Measurements from ENCODE around the gene NR3C2. TPM values are rescaled to one million over a fixed set of nuclear protein-coding genes. Genes with fewer than 3 reads are reported as not detected.

NR3C2 gene
- total and polyA plus RNA-seq, 10 of the 15 experiments (the other 5 are each of a cell fraction or from before 2014, with no cell fraction given): 0.05 to 0.11 (median 0.08) TPM; not detected in 4

- Histone ChIP-seq H3K4me2 (ENCODE audit: control insufficient read depth, insufficient read depth) (no peak overlapping the region), H3K9ac (ENCODE audit: control insufficient read depth, insufficient read depth, low read length) (no peak overlapping the region), H4K20me1 (ENCODE audit: control insufficient read depth, insufficient read depth) (no peaks in the 10 kb centered on the region), H2AFZ (ENCODE audit: control insufficient read depth, low read depth, low read length) (no peak overlapping the region), H3K79me2 (ENCODE audit: control insufficient read depth, insufficient read depth, low read length) (no peaks in the 10 kb centered on the region), H3K9me3 (replicated peaks; ENCODE audit: control insufficient read depth, insufficient read depth, low read length) (no peaks in the 10 kb centered on the region), H3K4me3 (no peak overlapping the region), H3K4me1 (ENCODE audit: control insufficient read depth, insufficient read depth, low read length) (no peaks in the 10 kb centered on the region), H3K27ac (ENCODE audit: control insufficient read depth, insufficient read depth) (no peak overlapping the region), H3K36me3 (ENCODE audit: control insufficient read depth in 2 of 2, insufficient read depth in 2 of 2, low read length in 1 of 2) (no peaks in the 10 kb centered on the region), H3K27me3 (replicated peaks in 1 of 2; ENCODE audit: control insufficient read depth in 2 of 2, insufficient read depth in 2 of 2, low read length in 1 of 2) (no peaks in the 10 kb centered on the region)
- WGBS (ENCODE audit: insufficient coverage, insufficient replicate concordance, low lambda C conversion rate, missing lambda C conversion rate): 28% methylated on average over 4 of the region's 4 CpGs
- in situ Hi-C loops (cut with MboI) (no loop called here), intact Hi-C loops (cut with micrococcal nuclease; ENCODE audit: unreplicated experiment) (no loop called here)
- FAIRE-seq (no peak), ATAC-seq (no peak), DNase-seq (ENCODE audit: low read depth, low spot score) (no peak)
- RAD21 ChIA-PET (ENCODE audit: unreplicated experiment): no interaction called here
- no TSS peak for BruUV-seq (replicated peaks)
- POLR2A ChIA-PET: no interaction called here
- CTCF ChIA-PET: no interaction called here
- TF ChIP-seq ZNF24 (IDR thresholded peaks at IDR 0.05) (no peak), CTCF (IDR thresholded peaks at IDR 0.05 in 2 of 3, conservative IDR thresholded peaks at IDR 0.05 in 1 of 3; ENCODE audit: control insufficient read depth in 2 of 3, extremely low read depth in 1 of 3, insufficient read depth in 1 of 3, low read depth in 3 of 3, low read length in 3 of 3) (no peak), YBX1 (IDR thresholded peaks at IDR 0.05) (no peak), MXI1 (IDR thresholded peaks at IDR 0.05; ENCODE audit: low read depth, low read length) (no peak), CHD2 (IDR thresholded peaks at IDR 0.05; ENCODE audit: borderline replicate concordance, low read depth, low read length) (no peak), TCF7 (IDR thresholded peaks at IDR 0.05; ENCODE audit: borderline replicate concordance) (no peak)
- TF ChIP-seq, protein P1, sequence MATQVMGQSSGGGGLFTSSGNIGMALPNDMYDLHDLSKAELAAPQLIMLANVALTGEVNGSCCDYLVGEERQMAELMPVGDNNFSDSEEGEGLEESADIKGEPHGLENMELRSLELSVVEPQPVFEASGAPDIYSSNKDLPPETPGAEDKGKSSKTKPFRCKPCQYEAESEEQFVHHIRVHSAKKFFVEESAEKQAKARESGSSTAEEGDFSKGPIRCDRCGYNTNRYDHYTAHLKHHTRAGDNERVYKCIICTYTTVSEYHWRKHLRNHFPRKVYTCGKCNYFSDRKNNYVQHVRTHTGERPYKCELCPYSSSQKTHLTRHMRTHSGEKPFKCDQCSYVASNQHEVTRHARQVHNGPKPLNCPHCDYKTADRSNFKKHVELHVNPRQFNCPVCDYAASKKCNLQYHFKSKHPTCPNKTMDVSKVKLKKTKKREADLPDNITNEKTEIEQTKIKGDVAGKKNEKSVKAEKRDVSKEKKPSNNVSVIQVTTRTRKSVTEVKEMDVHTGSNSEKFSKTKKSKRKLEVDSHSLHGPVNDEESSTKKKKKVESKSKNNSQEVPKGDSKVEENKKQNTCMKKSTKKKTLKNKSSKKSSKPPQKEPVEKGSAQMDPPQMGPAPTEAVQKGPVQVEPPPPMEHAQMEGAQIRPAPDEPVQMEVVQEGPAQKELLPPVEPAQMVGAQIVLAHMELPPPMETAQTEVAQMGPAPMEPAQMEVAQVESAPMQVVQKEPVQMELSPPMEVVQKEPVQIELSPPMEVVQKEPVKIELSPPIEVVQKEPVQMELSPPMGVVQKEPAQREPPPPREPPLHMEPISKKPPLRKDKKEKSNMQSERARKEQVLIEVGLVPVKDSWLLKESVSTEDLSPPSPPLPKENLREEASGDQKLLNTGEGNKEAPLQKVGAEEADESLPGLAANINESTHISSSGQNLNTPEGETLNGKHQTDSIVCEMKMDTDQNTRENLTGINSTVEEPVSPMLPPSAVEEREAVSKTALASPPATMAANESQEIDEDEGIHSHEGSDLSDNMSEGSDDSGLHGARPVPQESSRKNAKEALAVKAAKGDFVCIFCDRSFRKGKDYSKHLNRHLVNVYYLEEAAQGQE (IDR thresholded peaks at IDR 0.05; ENCODE audit: low read depth, low read length): no peak
- SMC1A ChIA-PET (ENCODE audit: uncharacterized antibody, unreplicated experiment): interaction anchor here (1.9 kb wide), 1 partner anchor 7 kb away, joined by 5 read pairs; no protein-coding TSS in a partner anchor
These were observed 324.0 kb downstream of the NR3C2 start for GRCh38 chr4:148118179-148118578.
